Peyer's patch (tissue), 4 donors: ENCODE measurements around the gene TERB1. TPM values are rescaled to one million over a fixed set of nuclear protein-coding genes. Genes with fewer than 3 reads are reported as not detected.
A peak's percentile ranks its signal among the peaks of the same experiment; 100 is the strongest.

Experiments
- DNase-seq, 3 donors: peaks; one replicate each; pipeline ENCODE4 v3.0.0-alpha.2; 2017 to 2019
- H3K27ac ChIP-seq, 4 donors: fragments of 200-600 bp; sonication (generic); one replicate each; pipeline ENCODE4 v1.5.1; 2016 to 2019
- H3K27me3 ChIP-seq, 2 donors: fragments of 200-600 bp; sonication (generic); one replicate each; pipeline ENCODE4 v1.5.1; 2019
- H3K36me3 ChIP-seq, 3 donors: fragments of 200-600 bp; sonication (generic); one replicate each; pipeline ENCODE4 v1.5.1; 2016 to 2019
- H3K4me1 ChIP-seq, 4 donors: fragments of 200-600 bp; sonication (generic); one replicate each; pipeline ENCODE4 v1.5.1; 2016 to 2019
- H3K4me3 ChIP-seq, 4 donors: fragments of 200-600 bp; sonication (generic); 1 replicate in 3 of 4; 2 replicates in 1 of 4; pipeline ENCODE4 v1.5.1; 2016 to 2019; ENCODE audit warnings: mild to moderate bottlenecking in 1 of 4
- H3K9me3 ChIP-seq, 4 donors: fragments of 200-600 bp; sonication (generic); one replicate each; pipeline ENCODE4 v1.5.1; 2016 to 2019; ENCODE audit warnings: mild to moderate bottlenecking in 1 of 4
- POLR2A ChIP-seq, 2 donors: fragments of 450-650 bp; IDR thresholded peaks; one replicate each; pipeline ENCODE4 v1.5.1; 2017; ENCODE audit warnings: antibody characterized with exemption in 2 of 2, mild to moderate bottlenecking in 2 of 2, moderate library complexity in 2 of 2
- total RNA-seq, 4 donors: library from RNA; depleted of rRNA; stranded (reverse); fragments of >200 nt; gene quantifications; one replicate each; pipeline ENCODE4 v1.1.0, GENCODE V29; 2016
- TF ChIP-seq, protein P1 (sequence below), 6 experiments: fragments of 450-650 bp in 4 of 6; fragments of 200-600 bp in 2 of 6; sonication (generic) in 1 of 6; IDR thresholded peaks; one replicate each; pipeline ENCODE4 v1.5.1; 2017 to 2019; ENCODE audit warnings: antibody characterized with exemption in 6 of 6, mild to moderate bottlenecking in 3 of 6, moderate library complexity in 1 of 6

The TERB1 gene, protein sequence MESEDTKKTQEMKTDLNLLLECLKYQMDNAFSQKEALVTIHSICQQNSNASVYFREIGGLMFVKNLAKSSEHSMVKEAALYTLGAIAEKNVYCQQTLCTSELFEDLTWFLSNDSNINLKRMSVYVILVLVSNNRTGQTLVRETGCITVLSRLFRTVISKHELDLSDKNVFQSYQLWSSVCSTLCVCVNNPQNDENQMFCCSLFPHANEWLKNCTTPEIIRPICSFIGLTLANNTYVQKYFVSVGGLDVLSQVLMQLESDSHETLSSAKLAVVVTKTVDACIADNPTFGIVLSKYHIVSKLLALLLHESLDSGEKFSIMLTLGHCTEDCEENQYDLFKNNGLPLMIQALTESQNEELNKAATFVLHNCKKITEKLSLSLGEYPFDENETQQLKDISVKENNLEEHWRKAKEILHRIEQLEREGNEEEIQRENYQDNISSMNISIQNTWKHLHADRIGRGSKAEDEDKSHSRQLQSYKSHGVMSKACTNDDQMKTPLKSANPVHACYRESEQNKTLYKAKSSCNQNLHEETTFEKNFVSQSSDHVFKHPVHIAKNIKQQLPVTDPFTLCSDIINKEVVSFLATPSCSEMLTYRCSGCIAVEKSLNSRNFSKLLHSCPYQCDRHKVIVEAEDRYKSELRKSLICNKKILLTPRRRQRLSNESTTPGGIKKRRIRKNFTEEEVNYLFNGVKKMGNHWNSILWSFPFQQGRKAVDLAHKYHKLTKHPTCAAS
- total RNA-seq, result under 1 TPM in 1 of 4 donors, not detected in 3; 0.40 TPM

DNA sequence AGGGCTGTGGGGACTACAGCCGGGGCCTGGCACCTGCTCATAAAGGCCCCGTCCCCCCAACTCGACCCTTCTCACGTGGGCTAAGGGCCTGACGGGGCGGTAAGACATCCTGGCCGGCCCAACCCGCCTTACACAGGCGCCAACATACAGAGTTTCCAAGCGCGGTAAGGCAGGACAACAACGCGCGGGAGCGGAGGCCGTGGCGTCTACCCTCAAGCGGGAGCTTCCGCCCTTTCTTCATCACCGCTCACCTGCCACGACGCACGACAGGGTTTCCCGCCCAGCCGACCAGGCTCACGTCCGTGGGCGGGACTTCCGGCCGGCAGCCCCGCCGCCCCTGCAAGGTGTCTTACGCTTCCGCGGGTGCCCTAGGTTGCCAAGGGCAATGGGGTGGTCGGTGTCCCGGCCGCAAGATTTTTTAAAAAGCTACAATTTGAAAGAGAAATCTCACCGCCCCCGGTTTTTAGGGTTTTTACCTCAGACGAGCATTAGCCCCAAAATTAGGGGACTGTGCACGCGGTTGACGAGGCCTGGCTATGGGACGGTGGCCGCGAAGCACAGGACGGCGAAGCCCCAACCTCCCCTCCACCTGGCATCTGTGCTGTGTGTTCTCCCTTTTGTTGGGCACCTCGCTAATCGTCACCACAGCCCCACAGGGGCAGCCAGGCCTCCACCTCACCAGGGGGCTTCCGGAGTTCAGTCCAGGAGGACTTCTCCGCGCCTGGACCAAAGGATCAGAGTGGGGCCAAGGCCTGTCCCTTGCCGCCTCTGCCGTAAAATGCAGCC, at the start of gene TERB1:
Gene TERB1, minus strand, starts transcription at position 265 of the 786 bp plus-strand sequence. CDS start 4,786 bp downstream, outside the sequence.
- H3K36me3 ChIP-seq, result peaks cover 0 to 56% (median 0%) of the 10 kb centered on the region in 3 donors

DNA sequence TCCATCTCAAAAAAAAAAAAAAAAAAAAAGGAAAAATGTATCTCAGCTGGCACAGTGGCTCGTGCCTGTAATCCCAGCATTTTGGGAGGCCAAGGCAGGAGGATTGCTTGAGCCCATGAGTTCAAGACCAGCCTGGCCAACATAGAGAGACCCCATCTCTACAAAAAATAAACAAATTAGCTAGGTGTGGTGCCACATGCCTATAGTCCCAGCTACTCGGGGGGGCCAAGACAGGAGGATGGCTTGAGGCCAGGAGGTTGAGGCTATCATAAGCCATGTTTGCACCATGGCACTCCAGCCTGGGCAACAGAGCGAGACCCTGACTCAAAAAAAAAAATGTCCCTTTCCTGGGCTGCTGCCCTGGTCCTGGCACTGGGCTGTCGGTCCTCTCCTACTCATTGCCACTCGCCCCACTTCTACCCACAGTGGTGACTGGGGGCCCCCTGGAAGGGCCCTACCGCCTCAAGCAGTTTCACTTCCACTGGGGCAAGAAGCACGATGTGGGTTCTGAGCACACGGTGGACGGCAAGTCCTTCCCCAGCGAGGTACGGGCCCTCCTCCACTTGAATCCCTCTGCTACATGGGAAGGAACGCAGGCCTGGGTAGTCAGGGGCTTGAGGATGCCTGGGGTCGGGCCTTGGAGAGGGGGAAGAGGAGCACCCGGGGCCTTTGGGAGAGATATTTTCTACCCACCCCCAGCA, 48.9 kb upstream of the TERB1 start:
- DNase-seq, result no peak
- TF ChIP-seq, protein P1, sequence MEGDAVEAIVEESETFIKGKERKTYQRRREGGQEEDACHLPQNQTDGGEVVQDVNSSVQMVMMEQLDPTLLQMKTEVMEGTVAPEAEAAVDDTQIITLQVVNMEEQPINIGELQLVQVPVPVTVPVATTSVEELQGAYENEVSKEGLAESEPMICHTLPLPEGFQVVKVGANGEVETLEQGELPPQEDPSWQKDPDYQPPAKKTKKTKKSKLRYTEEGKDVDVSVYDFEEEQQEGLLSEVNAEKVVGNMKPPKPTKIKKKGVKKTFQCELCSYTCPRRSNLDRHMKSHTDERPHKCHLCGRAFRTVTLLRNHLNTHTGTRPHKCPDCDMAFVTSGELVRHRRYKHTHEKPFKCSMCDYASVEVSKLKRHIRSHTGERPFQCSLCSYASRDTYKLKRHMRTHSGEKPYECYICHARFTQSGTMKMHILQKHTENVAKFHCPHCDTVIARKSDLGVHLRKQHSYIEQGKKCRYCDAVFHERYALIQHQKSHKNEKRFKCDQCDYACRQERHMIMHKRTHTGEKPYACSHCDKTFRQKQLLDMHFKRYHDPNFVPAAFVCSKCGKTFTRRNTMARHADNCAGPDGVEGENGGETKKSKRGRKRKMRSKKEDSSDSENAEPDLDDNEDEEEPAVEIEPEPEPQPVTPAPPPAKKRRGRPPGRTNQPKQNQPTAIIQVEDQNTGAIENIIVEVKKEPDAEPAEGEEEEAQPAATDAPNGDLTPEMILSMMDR (IDR thresholded peaks at IDR 0.05), result no peak
- TF ChIP-seq POLR2A (IDR thresholded peaks at IDR 0.05), result no peak
- Histone ChIP-seq H3K9me3 (no peaks in the 10 kb centered on the region), H3K27me3 (no peaks in the 10 kb centered on the region), H3K4me1 (no peaks in the 10 kb centered on the region), H3K27ac (no peak overlapping the region), H3K36me3 (no peaks in the 10 kb centered on the region), H3K4me3 (no peak overlapping the region)

More for the DNA sequence above, at the start of gene TERB1:
- H3K9me3 ChIP-seq, result no peaks in the 10 kb centered on the region
- no peak for TF ChIP-seq POLR2A (IDR thresholded peaks at IDR 0.05)
- TF ChIP-seq, protein P1 (IDR thresholded peaks at IDR 0.05), result no peak
- DNase-seq, result no peak
- no peak within 1 kb of the TSS for H3K4me3 ChIP-seq
- H3K4me1 ChIP-seq, result no peaks in the 10 kb centered on the region
- H3K27ac ChIP-seq, result no peak within 1 kb of the TSS
- no peaks in the 10 kb centered on the region for H3K27me3 ChIP-seq

DNA sequence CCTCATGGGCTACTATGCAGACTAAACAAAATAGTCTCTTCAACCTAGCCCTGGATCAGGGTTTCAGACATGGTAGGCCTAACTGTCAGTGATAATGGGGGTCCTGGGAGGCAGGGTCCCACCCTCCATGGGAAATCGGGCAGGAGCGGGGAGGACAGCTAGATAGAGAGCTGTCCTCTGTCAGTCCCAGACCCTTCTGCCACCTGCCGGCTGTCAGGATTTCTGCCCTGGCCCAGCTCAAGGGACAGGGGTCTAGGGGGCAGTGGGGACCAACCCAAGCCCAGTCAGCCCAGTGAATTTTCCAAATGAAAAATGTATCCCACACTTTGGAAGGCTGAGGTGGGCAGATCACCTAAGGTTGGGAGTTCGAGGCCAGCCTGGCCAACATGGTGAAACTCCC, 48.2 kb upstream of the TERB1 start:
- peaks cover 0 to 4% (median 4%) of the 10 kb centered on the region in 4 donors for H3K4me1 ChIP-seq
- TF ChIP-seq POLR2A (IDR thresholded peaks at IDR 0.05), result no peak
- TF ChIP-seq, protein P1 (IDR thresholded peaks at IDR 0.05), result no peak
- H3K36me3 ChIP-seq, result no peaks in the 10 kb centered on the region
- no peaks in the 10 kb centered on the region for H3K9me3 ChIP-seq
- H3K4me3 ChIP-seq, result no peak overlapping the region
- H3K27ac ChIP-seq, result no peak overlapping the region
- DNase-seq, result peak in 1 of 3 donors; percentile 15
- H3K27me3 ChIP-seq, result peaks cover 0 to 5% of the 10 kb centered on the region in 2 donors

DNA sequence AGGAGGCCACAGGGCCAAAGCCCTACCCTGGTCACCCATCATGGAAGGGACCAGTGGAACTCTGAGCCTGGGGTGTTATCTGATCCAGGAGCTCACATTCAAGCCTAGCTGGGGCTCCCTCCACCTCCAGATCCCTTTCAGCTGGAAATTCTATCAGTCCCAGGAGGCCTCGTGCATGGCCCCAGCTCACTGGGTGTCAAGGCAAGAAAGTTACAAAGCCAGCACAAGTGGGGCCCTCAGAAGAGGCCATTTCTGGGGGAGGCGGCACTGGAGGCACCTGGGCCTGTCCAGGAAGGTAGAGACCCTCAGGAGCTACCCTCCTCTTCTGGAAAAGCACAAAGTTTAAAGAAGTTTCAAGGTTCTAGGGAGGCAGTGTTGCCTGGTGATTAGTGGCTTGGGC, 47.6 kb upstream of the TERB1 start:
- Histone ChIP-seq H3K36me3 (no peaks in the 10 kb centered on the region), H3K27me3 (peaks cover 0 to 10% of the 10 kb centered on the region in 2 donors), H3K9me3 (no peaks in the 10 kb centered on the region), H3K27ac (no peak overlapping the region), H3K4me1 (peaks cover 0 to 10% (median 8%) of the 10 kb centered on the region in 4 donors), H3K4me3 (no peak overlapping the region)
- TF ChIP-seq, protein P1 (IDR thresholded peaks at IDR 0.05), result no peak
- TF ChIP-seq POLR2A (IDR thresholded peaks at IDR 0.05), result no peak
- DNase-seq, result peak in 1 of 3 donors; percentile 17

DNA sequence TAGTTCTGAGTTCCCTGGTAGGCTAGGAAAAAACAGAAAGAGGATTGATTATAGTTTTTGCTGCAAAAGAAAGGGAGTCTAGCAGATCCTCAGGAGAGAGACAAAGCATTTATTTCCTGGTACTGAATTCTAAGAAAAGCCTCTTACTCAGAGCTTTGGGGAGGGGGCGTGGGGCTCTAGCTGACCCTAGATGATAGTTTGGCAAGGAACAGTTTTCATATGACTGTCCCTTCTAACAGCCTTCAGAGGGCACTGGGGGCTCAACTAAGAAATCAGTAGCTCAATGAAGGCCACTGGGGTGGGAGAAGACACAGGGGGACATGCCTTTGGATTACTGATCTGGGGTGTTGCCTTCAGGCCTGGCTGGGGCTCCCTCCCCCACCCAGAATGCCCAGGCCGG, 46.8 kb upstream of the TERB1 start:
- no peaks in the 10 kb centered on the region for H3K36me3 ChIP-seq
- H3K4me1 ChIP-seq, result peaks cover 0 to 12% (median 9%) of the 10 kb centered on the region in 4 donors
- H3K9me3 ChIP-seq, result no peaks in the 10 kb centered on the region
- TF ChIP-seq, protein P1 (IDR thresholded peaks at IDR 0.05), result no peak
- H3K4me3 ChIP-seq, result no peak overlapping the region
- H3K27ac ChIP-seq, result no peak overlapping the region
- peaks cover 0 to 11% of the 10 kb centered on the region in 2 donors for H3K27me3 ChIP-seq
- peak in 1 of 3 donors; percentile 9 for DNase-seq
